Liver (tissue), 9 donors: Measurements from ENCODE around the gene CAPN1. TPM values are rescaled to one million over a fixed set of nuclear protein-coding genes. Genes with fewer than 3 reads are reported as not detected.
A peak's percentile ranks its signal among the peaks of the same experiment; 100 is the strongest.

Source experiments
- DNase-seq: peaks from one replicate; pipeline ENCODE4 v3.0.0-alpha.2; 2017; ENCODE audit warnings: low spot score
- H3K27ac ChIP-seq, 2 donors: one replicate each; pipeline ENCODE4 v1.7.0; 2013; ENCODE audit warnings: inconsistent platforms in 2 of 2, low read length in 2 of 2, control low read depth in 1 of 2, low read depth in 1 of 2, mild to moderate bottlenecking in 1 of 2
- H3K27me3 ChIP-seq, 4 donors: one replicate each; pipeline versions ENCODE4 v1.6.1 to v1.7.0; 2013; ENCODE audit warnings: low read length in 3 of 4, inconsistent platforms in 1 of 4, mild to moderate bottlenecking in 1 of 4, moderate library complexity in 1 of 4; ENCODE audit not compliant: control insufficient read depth in 4 of 4, insufficient read depth in 4 of 4
- H3K36me3 ChIP-seq, 4 donors: one replicate each; pipeline versions ENCODE4 v1.6.1 to v1.7.0; 2013; ENCODE audit warnings: low read length in 3 of 4, mild to moderate bottlenecking in 3 of 4, low read depth in 1 of 4, moderate library complexity in 1 of 4; ENCODE audit not compliant: control insufficient read depth in 4 of 4, insufficient read depth in 3 of 4
- H3K4me1 ChIP-seq, 4 donors: one replicate each; pipeline versions ENCODE4 v1.6.1 to v1.7.0; 2013; ENCODE audit warnings: low read length in 3 of 4, mild to moderate bottlenecking in 3 of 4, moderate library complexity in 1 of 4; ENCODE audit not compliant: control insufficient read depth in 4 of 4, insufficient read depth in 4 of 4
- H3K4me3 ChIP-seq, 3 donors: one replicate each; pipeline versions ENCODE4 v1.6.1 to v1.7.0; 2013; ENCODE audit warnings: low read length in 3 of 3, control low read depth in 1 of 3, low read depth in 1 of 3, mild to moderate bottlenecking in 1 of 3
- H3K9ac ChIP-seq, 2 donors: one replicate each; pipeline ENCODE4 v1.7.0; 2013; ENCODE audit warnings: low read length in 2 of 2, mild to moderate bottlenecking in 2 of 2, moderate library complexity in 2 of 2, control low read depth in 1 of 2, low read depth in 1 of 2
- H3K9me3 ChIP-seq, 4 donors: one replicate each; pipeline versions ENCODE4 v1.6.1 to v1.7.0; 2013; ENCODE audit warnings: low read length in 3 of 4; ENCODE audit not compliant: control insufficient read depth in 4 of 4
- ATF3 ChIP-seq: IDR thresholded peaks from 2 replicates; pipeline ENCODE4 v1.6.1; 2016; ENCODE audit warnings: antibody characterized with exemption
- CTCF ChIP-seq: fragments of 150-350 bp; IDR thresholded peaks from 2 replicates; pipeline ENCODE4 v1.5.1; 2017; ENCODE audit warnings: improper control_type of control experiment, low read depth, low read length; ENCODE audit not compliant: missing input control
- EGR1 ChIP-seq, 2 donors: IDR thresholded peaks; 2 replicates each; pipeline ENCODE4 v1.6.1; 2016 to 2018; ENCODE audit warnings: antibody characterized with exemption in 2 of 2, low read depth in 2 of 2
- FOXA1 ChIP-seq: IDR thresholded peaks from 2 replicates; pipeline ENCODE4 v1.6.1; 2016; ENCODE audit warnings: antibody characterized with exemption
- FOXA2 ChIP-seq: IDR thresholded peaks from 2 replicates; pipeline ENCODE4 v1.6.1; 2016; ENCODE audit warnings: antibody characterized with exemption
- GABPA ChIP-seq, 2 donors: IDR thresholded peaks in 1 of 2; conservative IDR thresholded peaks in 1 of 2; 2 replicates each; pipeline ENCODE4 v1.6.1; 2016; ENCODE audit warnings: antibody characterized with exemption in 2 of 2, mild to moderate bottlenecking in 1 of 2, moderate library complexity in 1 of 2
- HNF4A ChIP-seq, 2 donors: conservative IDR thresholded peaks; 2 replicates each; pipeline ENCODE4 v1.6.1; 2016; ENCODE audit warnings: antibody characterized with exemption in 2 of 2, mild to moderate bottlenecking in 2 of 2
- HNF4G ChIP-seq: IDR thresholded peaks from 2 replicates; pipeline ENCODE4 v1.6.1; 2016; ENCODE audit warnings: antibody characterized with exemption
- JUND ChIP-seq, 2 donors: IDR thresholded peaks; 2 replicates each; pipeline ENCODE4 v1.6.1; 2016; ENCODE audit warnings: antibody characterized with exemption in 2 of 2
- MAX ChIP-seq: IDR thresholded peaks from 2 replicates; pipeline ENCODE4 v1.6.1; 2016; ENCODE audit warnings: antibody characterized with exemption
- NR2F2 ChIP-seq: IDR thresholded peaks from 2 replicates; pipeline ENCODE4 v1.6.1; 2016; ENCODE audit warnings: antibody characterized with exemption
- RAD21 ChIP-seq, 2 donors: IDR thresholded peaks; 2 replicates each; pipeline ENCODE4 v1.6.1; 2016; ENCODE audit warnings: antibody characterized with exemption in 2 of 2, mild to moderate bottlenecking in 2 of 2
- REST ChIP-seq: IDR thresholded peaks from 2 replicates; pipeline ENCODE4 v1.6.1; 2016; ENCODE audit warnings: antibody characterized with exemption, mild to moderate bottlenecking
- RXRA ChIP-seq, 2 donors: IDR thresholded peaks; 2 replicates each; pipeline ENCODE4 v1.6.1; 2017 to 2018; ENCODE audit warnings: antibody characterized with exemption in 2 of 2, mild to moderate bottlenecking in 1 of 2
- SP1 ChIP-seq: IDR thresholded peaks from 2 replicates; pipeline ENCODE4 v1.6.1; 2018; ENCODE audit warnings: antibody characterized with exemption, mild to moderate bottlenecking
- TAF1 ChIP-seq: conservative IDR thresholded peaks from 2 replicates; pipeline ENCODE4 v1.6.1; 2016; ENCODE audit warnings: antibody characterized with exemption, mild to moderate bottlenecking
- YY1 ChIP-seq: IDR thresholded peaks from 2 replicates; pipeline ENCODE4 v1.6.1; 2016; ENCODE audit warnings: antibody characterized with exemption, mild to moderate bottlenecking
- ZBTB33 ChIP-seq: IDR thresholded peaks from 2 replicates; pipeline ENCODE4 v1.6.1; 2016; ENCODE audit warnings: antibody characterized with exemption
- WGBS: extraction: QIAGEN DNeasy Blood & Tissue Kit; methylation state at CpG from one replicate; pipeline ENCODE4 v1.1.7; 2013; 5-methylcytosine and 5-hydroxymethylcytosine counted together
- polyA plus RNA-seq, 2 donors: library from polyadenylated mRNA; stranded (reverse) in 1 of 2; unstranded in 1 of 2; fragments of 200-250 nt in 1 of 2; fragments of >200 nt in 1 of 2; fragmentation: Nextera tagmentation in 1 of 2; extraction: Ambion mirVana in 1 of 2; gene quantifications; one replicate each; pipeline versions ENCODE4 v1.2.1 to v1.2.3, GENCODE V29; 2013 to 2015
- total RNA-seq, 2 donors: library from RNA; depleted of rRNA; stranded (reverse); fragments of >200 nt; gene quantifications; one replicate each; pipeline ENCODE4 v1.2.3, GENCODE V29; 2014
- donor health status: healthy.
- donor health status: healthy.
- donor health status: healthy.
- donor health status: healthy.
- donor health status: healthy.

CAPN1 gene
- total and polyA plus RNA-seq, 4 donors: 39.6 to 183 (median 65.1) TPM

- H3K4me3 ChIP-seq: peak overlapping the region; percentile 32 to 66 (median 50)
- no peak for DNase-seq
- H3K27ac ChIP-seq: peak overlapping the region; percentile 84 to 94
- TF ChIP-seq EGR1 (IDR thresholded peaks at IDR 0.05; ENCODE audit: low read depth in 2 of 2) (no peak), CTCF (no peak), FOXA1 (no peak), MAX (no peak), FOXA2 (peak; percentile 32)
- WGBS: 32% methylated on average over 3 of the region's 3 CpGs
- H3K9me3 ChIP-seq: no peaks in the 10 kb centered on the region
- H3K27me3 ChIP-seq: no peaks in the 10 kb centered on the region
- peaks cover 2 to 19% (median 13%) of the 10 kb centered on the region in 4 donors for H3K4me1 ChIP-seq
- no peaks in the 10 kb centered on the region for H3K36me3 ChIP-seq
- H3K9ac ChIP-seq: peak overlapping the region; percentile 69 to 80
These were observed 14.8 kb upstream of the CAPN1 start for GRCh38 chr11:65166893-65167292.

GRCh38 chr11:65167656-65168055 is 14.1 kb upstream of the CAPN1 start:
- peaks cover 2 to 19% (median 13%) of the 10 kb centered on the region in 4 donors for H3K4me1 ChIP-seq
- no peak overlapping the region for H3K4me3 ChIP-seq
- H3K36me3 ChIP-seq: no peaks in the 10 kb centered on the region
- H3K9me3 ChIP-seq: no peaks in the 10 kb centered on the region
- 89% methylated on average over 3 of the region's 3 CpGs for WGBS
- no peak overlapping the region for H3K9ac ChIP-seq
- TF ChIP-seq RAD21 (IDR thresholded peaks at IDR 0.05) (no peak), FOXA2 (no peak), NR2F2 (no peak), FOXA1 (no peak), TAF1 (no peak), HNF4A (conservative IDR thresholded peaks at IDR 0.05) (no peak), CTCF (no peak), GABPA (IDR thresholded peaks at IDR 0.05 in 1 of 2, conservative IDR thresholded peaks at IDR 0.05 in 1 of 2) (no peak), ATF3 (no peak), HNF4G (no peak), EGR1 (IDR thresholded peaks at IDR 0.05; ENCODE audit: low read depth in 2 of 2) (no peak), MAX (no peak), RXRA (IDR thresholded peaks at IDR 0.05) (no peak), YY1 (no peak), SP1 (no peak), JUND (IDR thresholded peaks at IDR 0.05) (no peak), REST (no peak), ZBTB33 (no peak)
- no peak overlapping the region for H3K27ac ChIP-seq
- no peak for DNase-seq
- no peaks in the 10 kb centered on the region for H3K27me3 ChIP-seq
